Measurements from ENCODE around the gene UMPS. TPM values are rescaled to one million over a fixed set of nuclear protein-coding genes. Genes with fewer than 3 reads are reported as not detected.
A peak's percentile ranks its signal among the peaks of the same experiment; 100 is the strongest.
"Not testable (repeated sequence)": the region's sequence is repeated elsewhere in the genome, so short reads cannot be mapped to it uniquely, and the experiment has no call there.

The UMPS gene
- total RNA-seq, 1 donor from 2014 or later: 38.3 TPM

DNA sequence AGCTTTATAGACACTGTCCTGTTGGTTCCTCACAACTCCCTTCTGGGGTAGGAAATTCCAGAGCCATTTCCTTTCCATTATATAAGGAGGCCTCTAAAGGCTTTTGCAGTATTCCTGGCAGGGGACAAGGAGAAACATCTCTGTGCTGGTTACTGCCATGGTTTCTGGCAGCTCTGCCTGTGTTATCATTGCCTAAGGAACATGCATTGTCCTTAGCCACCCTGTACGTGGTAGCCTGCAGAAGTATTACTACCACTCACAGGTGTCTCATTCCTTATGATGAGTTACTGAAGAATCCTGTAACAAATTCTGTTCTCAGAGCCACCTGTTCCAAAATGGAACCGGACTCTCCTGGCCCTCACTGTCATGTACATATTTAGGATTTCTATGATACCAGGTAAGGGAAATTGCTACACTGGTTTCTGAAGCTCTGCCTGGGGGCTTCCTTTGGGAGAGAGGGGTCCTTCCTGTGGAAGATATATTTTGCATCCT lies 58.0 kb downstream of the UMPS start:
- no peak for TF ChIP-seq EZH2 (IDR thresholded peaks at IDR 0.05; ENCODE audit: insufficient read depth, low read length)
- TF ChIP-seq, protein P1, sequence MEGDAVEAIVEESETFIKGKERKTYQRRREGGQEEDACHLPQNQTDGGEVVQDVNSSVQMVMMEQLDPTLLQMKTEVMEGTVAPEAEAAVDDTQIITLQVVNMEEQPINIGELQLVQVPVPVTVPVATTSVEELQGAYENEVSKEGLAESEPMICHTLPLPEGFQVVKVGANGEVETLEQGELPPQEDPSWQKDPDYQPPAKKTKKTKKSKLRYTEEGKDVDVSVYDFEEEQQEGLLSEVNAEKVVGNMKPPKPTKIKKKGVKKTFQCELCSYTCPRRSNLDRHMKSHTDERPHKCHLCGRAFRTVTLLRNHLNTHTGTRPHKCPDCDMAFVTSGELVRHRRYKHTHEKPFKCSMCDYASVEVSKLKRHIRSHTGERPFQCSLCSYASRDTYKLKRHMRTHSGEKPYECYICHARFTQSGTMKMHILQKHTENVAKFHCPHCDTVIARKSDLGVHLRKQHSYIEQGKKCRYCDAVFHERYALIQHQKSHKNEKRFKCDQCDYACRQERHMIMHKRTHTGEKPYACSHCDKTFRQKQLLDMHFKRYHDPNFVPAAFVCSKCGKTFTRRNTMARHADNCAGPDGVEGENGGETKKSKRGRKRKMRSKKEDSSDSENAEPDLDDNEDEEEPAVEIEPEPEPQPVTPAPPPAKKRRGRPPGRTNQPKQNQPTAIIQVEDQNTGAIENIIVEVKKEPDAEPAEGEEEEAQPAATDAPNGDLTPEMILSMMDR (IDR thresholded peaks at IDR 0.05; ENCODE audit: insufficient read depth, low read depth, low read length): no peak

DNA sequence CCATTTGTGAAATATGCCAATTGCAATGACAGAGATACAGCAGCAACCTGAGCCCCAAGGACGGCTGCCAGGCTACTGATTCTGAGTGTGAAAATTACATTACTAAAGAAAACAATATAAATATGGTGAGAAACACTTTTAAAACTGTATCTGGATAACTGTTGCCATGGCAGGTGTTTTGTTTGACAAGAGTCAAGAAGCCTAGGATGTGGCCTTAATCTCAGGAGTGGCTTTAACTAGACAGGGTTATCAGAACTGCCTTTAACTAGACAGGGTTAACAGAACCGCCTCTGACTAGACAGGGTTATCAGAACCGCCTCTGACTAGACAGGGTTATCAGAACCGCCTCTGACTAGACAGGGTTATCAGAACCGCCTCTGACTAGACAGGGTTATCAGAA lies 58.9 kb downstream of the UMPS start:
- not testable (repeated sequence) for H3K9ac ChIP-seq (ENCODE audit: low read length); DNase-seq (ENCODE audit: low read depth); H3K27ac Mint-ChIP-seq (ENCODE audit: unreplicated experiment); H4K20me1 ChIP-seq (ENCODE audit: insufficient read depth, low read length); H3K9me3 ChIP-seq (ENCODE audit: insufficient read depth, low read depth, low read length); FAIRE-seq; H3K9me3 Mint-ChIP-seq (ENCODE audit: unreplicated experiment); H3K4me2 ChIP-seq (ENCODE audit: low read length); H3K27me3 Mint-ChIP-seq (ENCODE audit: low read depth, unreplicated experiment); H3K4me3 Mint-ChIP-seq (ENCODE audit: unreplicated experiment); H3K36me3 ChIP-seq (ENCODE audit: insufficient read depth, low read length); H3K4me3 ChIP-seq (ENCODE audit: insufficient read depth, low read depth, low read length); H2AFZ ChIP-seq (ENCODE audit: low read depth, low read length); H3K27ac ChIP-seq (ENCODE audit: low read depth, low read length); H3K27me3 ChIP-seq (ENCODE audit: insufficient read depth, low read length)
- Mint-ChIP-seq H3K36me3 (ENCODE audit: low read depth, unreplicated experiment) (peaks cover 18% of the 10 kb centered on the region), H3K4me1 (ENCODE audit: low read depth, unreplicated experiment) (peaks cover 61% of the 10 kb centered on the region)
- H3K79me2 ChIP-seq (ENCODE audit: insufficient read depth, low read length): peaks cover 16% of the 10 kb centered on the region
- H3K4me1 ChIP-seq (ENCODE audit: insufficient read depth, low read length): peaks cover 55% of the 10 kb centered on the region

More for the DNA sequence above, 58.0 kb downstream of the UMPS start:
- H4K20me1 ChIP-seq (ENCODE audit: insufficient read depth, low read length): peaks cover 6% of the 10 kb centered on the region
- H3K4me1 Mint-ChIP-seq (ENCODE audit: low read depth, unreplicated experiment): peaks cover 62% of the 10 kb centered on the region
- no peak overlapping the region for H3K27ac Mint-ChIP-seq (ENCODE audit: unreplicated experiment)
- peaks cover 16% of the 10 kb centered on the region for H3K79me2 ChIP-seq (ENCODE audit: insufficient read depth, low read length)
- no peaks in the 10 kb centered on the region for H3K27me3 Mint-ChIP-seq (ENCODE audit: low read depth, unreplicated experiment)
- no peak overlapping the region for H3K4me2 ChIP-seq (ENCODE audit: low read length)
- H3K9me3 ChIP-seq (ENCODE audit: insufficient read depth, low read depth, low read length): no peaks in the 10 kb centered on the region
- H3K36me3 ChIP-seq (ENCODE audit: insufficient read depth, low read length): no peaks in the 10 kb centered on the region
- H3K4me1 ChIP-seq (ENCODE audit: insufficient read depth, low read length): peaks cover 58% of the 10 kb centered on the region
- FAIRE-seq (no peak), DNase-seq (ENCODE audit: low read depth) (no peak)
- no peak overlapping the region for H3K9ac ChIP-seq (ENCODE audit: low read length)
- no peak overlapping the region for H3K4me3 ChIP-seq (ENCODE audit: insufficient read depth, low read depth, low read length)
- H3K4me3 Mint-ChIP-seq (ENCODE audit: unreplicated experiment): no peak overlapping the region
- H2AFZ ChIP-seq (ENCODE audit: low read depth, low read length): no peak overlapping the region
- H3K27me3 ChIP-seq (ENCODE audit: insufficient read depth, low read length): no peaks in the 10 kb centered on the region
- peaks cover 10% of the 10 kb centered on the region for H3K36me3 Mint-ChIP-seq (ENCODE audit: low read depth, unreplicated experiment)
- H3K9me3 Mint-ChIP-seq (ENCODE audit: unreplicated experiment): no peaks in the 10 kb centered on the region
- H3K27ac ChIP-seq (ENCODE audit: low read depth, low read length): no peak overlapping the region

DNA sequence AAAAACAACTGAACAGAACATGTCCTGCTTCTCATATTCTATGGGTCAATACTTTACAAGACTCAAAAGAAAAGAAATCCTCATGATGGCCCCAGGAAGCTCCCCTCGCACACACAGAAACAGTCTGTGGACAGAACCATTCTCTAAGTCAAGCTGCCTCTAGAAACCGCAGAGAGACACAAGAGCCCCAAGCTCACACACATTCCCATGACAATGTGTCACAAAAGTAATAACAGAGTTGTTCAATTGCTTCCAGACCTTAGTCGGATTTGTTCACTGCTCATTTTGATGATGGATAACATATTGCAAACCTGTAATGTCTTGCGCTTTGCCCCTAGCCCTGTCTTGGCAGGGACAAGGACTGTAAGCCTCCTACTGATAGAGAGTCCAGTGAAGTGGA lies 60.9 kb downstream of the UMPS start:
- Mint-ChIP-seq H3K9me3 (ENCODE audit: unreplicated experiment) (no peaks in the 10 kb centered on the region), H3K27me3 (ENCODE audit: low read depth, unreplicated experiment) (peaks cover 1% of the 10 kb centered on the region), H3K27ac (ENCODE audit: unreplicated experiment) (peak overlapping the region; percentile 96), H3K4me1 (ENCODE audit: low read depth, unreplicated experiment) (peaks cover 55% of the 10 kb centered on the region), H3K4me3 (ENCODE audit: unreplicated experiment) (no peak overlapping the region), H3K36me3 (ENCODE audit: low read depth, unreplicated experiment) (peaks cover 27% of the 10 kb centered on the region)
- Histone ChIP-seq H4K20me1 (ENCODE audit: insufficient read depth, low read length) (no peaks in the 10 kb centered on the region), H2AFZ (ENCODE audit: low read depth, low read length) (no peak overlapping the region), H3K36me3 (ENCODE audit: insufficient read depth, low read length) (peaks cover 8% of the 10 kb centered on the region), H3K4me2 (ENCODE audit: low read length) (peak overlapping the region; percentile 64), H3K27me3 (ENCODE audit: insufficient read depth, low read length) (no peaks in the 10 kb centered on the region), H3K4me1 (ENCODE audit: insufficient read depth, low read length) (peaks cover 42% of the 10 kb centered on the region), H3K4me3 (ENCODE audit: insufficient read depth, low read depth, low read length) (no peak overlapping the region), H3K9ac (ENCODE audit: low read length) (peak overlapping the region; percentile 75), H3K27ac (ENCODE audit: low read depth, low read length) (peak overlapping the region; percentile 90), H3K9me3 (ENCODE audit: insufficient read depth, low read depth, low read length) (no peaks in the 10 kb centered on the region), H3K79me2 (ENCODE audit: insufficient read depth, low read length) (peaks cover 16% of the 10 kb centered on the region)
- DNase-seq (ENCODE audit: low read depth): no peak
- FAIRE-seq: peak; percentile 73
- TF ChIP-seq, protein P1 (IDR thresholded peaks at IDR 0.05; ENCODE audit: insufficient read depth, low read depth, low read length): no peak
- TF ChIP-seq EZH2 (IDR thresholded peaks at IDR 0.05; ENCODE audit: insufficient read depth, low read length): no peak
